DND-41 (cell line): ENCODE results near the gene PAM.

Experiments used
- ATAC-seq: fragments of 200-7000 bp; cut with Tn5 transposase; 3 replicates; pipeline ENCODE4 v1.9.1; 2021; ENCODE audit warnings: low read depth; ENCODE audit not compliant: insufficient read depth
- DNase-seq: peaks from one replicate; pipeline ENCODE4 v3.0.0-alpha.2; 2020
- H2AFZ ChIP-seq: 2 replicates; pipeline ENCODE4 v1.6.0; 2012; ENCODE audit warnings: low read depth, low read length
- H3K27ac ChIP-seq: 2 replicates; pipeline ENCODE4 v1.5.1; 2012; ENCODE audit warnings: low read length, inconsistent platforms
- H3K27me3 ChIP-seq: fragments of 200-600 bp; sonication (generic); 2 replicates; pipeline ENCODE4 v1.6.0; 2012; ENCODE audit warnings: low read length, mild to moderate bottlenecking, inconsistent platforms; ENCODE audit not compliant: insufficient read depth, poor library complexity
- H3K36me3 ChIP-seq: 2 replicates; pipeline ENCODE4 v1.5.1; 2012; ENCODE audit warnings: low read length, inconsistent platforms; ENCODE audit not compliant: insufficient read depth
- H3K4me1 ChIP-seq: 2 replicates; pipeline ENCODE4 v1.5.1; 2012; ENCODE audit warnings: mild to moderate bottlenecking, low read length; ENCODE audit not compliant: insufficient read depth
- H3K4me2 ChIP-seq: 2 replicates; pipeline ENCODE4 v1.6.0; 2012; ENCODE audit warnings: mild to moderate bottlenecking, moderate library complexity, low read length, inconsistent platforms; ENCODE audit not compliant: insufficient read depth
- H3K4me3 ChIP-seq, 2 experiments: fragments of 200-600 bp in 1 of 2; shearing (Covaris generic) in 1 of 2; 2 replicates each; pipeline ENCODE4 v1.5.1; 2012 to 2016; ENCODE audit warnings: inconsistent platforms in 2 of 2, low read length in 2 of 2, mild to moderate bottlenecking in 2 of 2, low read depth in 1 of 2, moderate library complexity in 1 of 2
- H3K79me2 ChIP-seq: 2 replicates; pipeline ENCODE4 v1.6.0; 2012; ENCODE audit warnings: low read length, inconsistent platforms; ENCODE audit not compliant: insufficient read depth
- H3K9ac ChIP-seq: 2 replicates; pipeline ENCODE4 v1.6.0; 2012; ENCODE audit warnings: low read depth, mild to moderate bottlenecking, inconsistent platforms, low read length, moderate library complexity
- H3K9me3 ChIP-seq: 2 replicates; pipeline ENCODE4 v1.5.1; 2012; ENCODE audit warnings: low read length, moderate library complexity, mild to moderate bottlenecking, inconsistent platforms; ENCODE audit not compliant: insufficient read depth, severe bottlenecking
- H4K20me1 ChIP-seq: 2 replicates; pipeline ENCODE4 v1.6.0; 2012; ENCODE audit warnings: low read length; ENCODE audit not compliant: insufficient read depth
- CTCF ChIP-seq: IDR thresholded peaks from 2 replicates; pipeline ENCODE4 v1.5.1; 2012; ENCODE audit warnings: borderline replicate concordance, low read length, moderate library complexity, mild to moderate bottlenecking; ENCODE audit not compliant: poor library complexity, severe bottlenecking; ENCODE audit errors: extremely low read depth
- EZH2 ChIP-seq: IDR thresholded peaks from 3 replicates; pipeline ENCODE4 v1.6.1; 2012; ENCODE audit warnings: borderline replicate concordance, low read depth, mild to moderate bottlenecking, moderate library complexity, low read length, inconsistent platforms; ENCODE audit not compliant: severe bottlenecking

Gene PAM

DNA sequence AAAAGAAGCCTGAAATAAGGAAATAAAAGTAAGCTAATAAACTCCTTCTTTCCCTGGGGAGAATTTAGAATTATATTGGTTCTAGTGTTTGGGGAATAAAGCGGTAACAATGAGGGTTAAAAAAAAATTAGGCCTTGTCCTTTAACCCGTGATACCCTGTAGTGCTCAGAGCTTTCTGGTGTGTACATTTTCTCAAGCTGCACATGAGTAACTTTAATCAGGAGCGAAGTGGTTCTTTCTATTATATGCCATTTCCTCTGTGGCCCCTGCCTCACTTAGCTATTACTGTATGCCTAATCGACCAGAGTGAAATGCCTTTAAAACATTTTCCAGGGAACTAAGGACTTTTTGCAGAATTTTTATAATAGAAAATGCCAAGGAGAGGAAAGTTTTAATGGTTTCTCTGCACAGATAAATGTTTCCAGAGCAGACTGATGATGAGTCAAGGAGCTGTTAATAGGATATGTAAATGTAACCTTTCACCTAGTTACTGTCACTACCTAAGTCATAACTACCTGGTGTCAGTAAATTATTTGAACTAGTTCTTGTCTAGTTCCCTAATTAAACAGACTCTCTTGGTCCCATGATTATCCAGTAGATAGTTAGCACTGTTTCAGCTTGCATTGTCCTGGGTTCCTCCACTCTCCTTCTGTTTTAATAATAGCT lies 7.6 kb downstream of the PAM start:
- Histone ChIP-seq H4K20me1 (no peaks in the 10 kb centered on the region), H3K27ac (no peak overlapping the region), H2AFZ (no peak overlapping the region), H3K36me3 (no peaks in the 10 kb centered on the region), H3K79me2 (0 out of 2 replicates have a peak, but pooled peaks cover 2% of the 10 kb centered on the region), H3K4me2 (no peak overlapping the region), H3K27me3 (no peaks in the 10 kb centered on the region), H3K4me3 (no peak overlapping the region), H3K9ac (no peak overlapping the region), H3K4me1 (peaks cover 3% of the 10 kb centered on the region; the same call in 1 of the 2 replicates), H3K9me3 (no peaks in the 10 kb centered on the region)
- ATAC-seq (no peak), DNase-seq (no peak)
- TF ChIP-seq CTCF (no peak), EZH2 (no peak)

DNA sequence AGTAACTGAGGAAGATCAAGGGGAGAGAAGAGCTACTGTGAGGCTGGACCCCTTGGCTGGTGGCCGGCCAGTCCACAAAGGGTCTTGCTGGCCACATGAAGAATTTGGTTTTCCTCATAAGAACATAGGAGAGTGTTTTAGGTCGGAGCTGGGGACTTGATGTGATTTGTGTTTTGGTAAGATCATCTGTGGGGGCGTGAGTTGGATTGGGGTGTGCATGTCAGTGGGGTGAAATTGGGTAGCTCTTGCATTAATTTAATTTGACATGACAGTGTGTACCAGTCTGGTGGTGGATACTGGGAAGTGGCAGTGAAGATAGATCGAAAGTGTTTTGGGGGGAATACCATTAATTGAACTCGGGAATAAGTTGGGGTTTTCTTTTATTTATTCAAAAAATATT lies 8.6 kb downstream of the PAM start:
- H3K9ac ChIP-seq, result no peak overlapping the region
- no peak for ATAC-seq
- 0 out of 2 replicates have a peak, but pooled peaks cover 5% of the 10 kb centered on the region for H3K79me2 ChIP-seq
- no peak overlapping the region for H3K4me3 ChIP-seq
- no peaks in the 10 kb centered on the region for H3K27me3 ChIP-seq
- H3K4me1 ChIP-seq, result peaks cover 3% of the 10 kb centered on the region; the same call in 1 of the 2 replicates
- H3K4me2 ChIP-seq, result no peak overlapping the region
- H3K27ac ChIP-seq, result no peak overlapping the region
- no peaks in the 10 kb centered on the region for H4K20me1 ChIP-seq
- H2AFZ ChIP-seq, result no peak overlapping the region
- no peaks in the 10 kb centered on the region for H3K36me3 ChIP-seq
- DNase-seq, result no peak
- H3K9me3 ChIP-seq, result no peaks in the 10 kb centered on the region
- TF ChIP-seq EZH2, result no peak
- TF ChIP-seq CTCF, result no peak

GRCh38 chr5:102764381-102765004 lies 9.4 kb downstream of the PAM start:
- peak; percentile 55; the same call in 2 of the 3 replicates for ATAC-seq
- H4K20me1 ChIP-seq, result no peaks in the 10 kb centered on the region
- H3K79me2 ChIP-seq, result 0 out of 2 replicates have a peak, but pooled peaks cover 5% of the 10 kb centered on the region

More at GRCh38 chr5:102764381-102765004, 9.4 kb downstream of the PAM start:
- H3K4me2 ChIP-seq, result no peak overlapping the region
- H3K36me3 ChIP-seq, result no peaks in the 10 kb centered on the region
- peaks cover 3% of the 10 kb centered on the region; the same call in 1 of the 2 replicates for H3K4me1 ChIP-seq
- no peaks in the 10 kb centered on the region for H3K27me3 ChIP-seq
- no peaks in the 10 kb centered on the region for H3K9me3 ChIP-seq
- no peak overlapping the region for H3K4me3 ChIP-seq
- H2AFZ ChIP-seq, result no peak overlapping the region
- DNase-seq, result no peak
- H3K27ac ChIP-seq, result no peak overlapping the region
- H3K9ac ChIP-seq, result no peak overlapping the region
- no peak for TF ChIP-seq EZH2
- TF ChIP-seq CTCF, result no peak
